PC-9 (cell line): ENCODE data around the gene PDHX.

Experiments used
- CTCF ChIP-seq: fragments of 200-600 bp; sonication (generic); conservative IDR thresholded peaks from 2 replicates; pipeline ENCODE4 v1.6.1; 2017; ENCODE audit warnings: mixed run types, antibody characterized with exemption, mild to moderate bottlenecking, moderate library complexity
- EZH2 ChIP-seq: fragments of 200-600 bp; sonication (generic); IDR thresholded peaks from 2 replicates; pipeline ENCODE4 v1.8.0; 2017; ENCODE audit warnings: antibody characterized with exemption, low read depth

GRCh38 chr11:34891611-34892010 is 24.8 kb upstream of the PDHX start:
- no peak for TF ChIP-seq CTCF
- no peak for TF ChIP-seq EZH2
